HG03432 (cell line): Measurements from ENCODE around the gene CSRNP3.

Source experiments
- ATAC-seq: cut with Tn5 transposase; IDR thresholded peaks from one replicate; pipeline ENCODE4 v1.9.1; 2021; ENCODE audit warnings: mild to moderate bottlenecking, moderate library complexity; ENCODE audit not compliant: unreplicated experiment

Gene CSRNP3

GRCh38 chr2:165470361-165470760 lies 863 bp downstream of the CSRNP3 start:
- ATAC-seq: no peak

- ATAC-seq: no peak
Observed at GRCh38 chr2:165471349-165471950, 2.0 kb downstream of the CSRNP3 start.

GRCh38 chr2:165472922-165473321 lies 3.4 kb downstream of the CSRNP3 start:
- ATAC-seq: no peak

- no peak for ATAC-seq
Observed at GRCh38 chr2:165474619-165475276, 5.2 kb downstream of the CSRNP3 start.

GRCh38 chr2:165475277-165476004 lies 5.9 kb downstream of the CSRNP3 start:
- ATAC-seq: no peak

GRCh38 chr2:165479856-165480255 lies 10.4 kb downstream of the CSRNP3 start:
- ATAC-seq: no peak

GRCh38 chr2:165494573-165494972 lies 25.1 kb downstream of the CSRNP3 start:
- ATAC-seq: no peak

- ATAC-seq: no peak
Observed at GRCh38 chr2:165497659-165498317, 28.3 kb downstream of the CSRNP3 start.

GRCh38 chr2:165499131-165499530 lies 29.6 kb downstream of the CSRNP3 start:
- ATAC-seq: no peak

GRCh38 chr2:165500001-165500400 lies 30.5 kb downstream of the CSRNP3 start:
- no peak for ATAC-seq

GRCh38 chr2:165500816-165501215 lies 31.3 kb downstream of the CSRNP3 start:
- ATAC-seq: no peak

- ATAC-seq: no peak
Observed at GRCh38 chr2:165505514-165505913, 36.0 kb downstream of the CSRNP3 start.

- ATAC-seq: no peak
Observed at GRCh38 chr2:165508927-165509326, 39.4 kb downstream of the CSRNP3 start.

GRCh38 chr2:165513479-165513878 lies 44.0 kb downstream of the CSRNP3 start:
- ATAC-seq: no peak

GRCh38 chr2:165518611-165519010 lies 49.1 kb downstream of the CSRNP3 start:
- ATAC-seq: no peak

- no peak for ATAC-seq
Observed at GRCh38 chr2:165522719-165523118, 53.2 kb downstream of the CSRNP3 start.

- ATAC-seq: no peak
Observed at GRCh38 chr2:165524720-165525119, 55.2 kb downstream of the CSRNP3 start.

GRCh38 chr2:165528691-165529090 lies 59.2 kb downstream of the CSRNP3 start:
- peak; percentile 30 for ATAC-seq

- ATAC-seq: peak; percentile 78
Observed at GRCh38 chr2:165529130-165529529, 59.6 kb downstream of the CSRNP3 start.

- no peak for ATAC-seq
Observed at GRCh38 chr2:165533331-165533730, 63.8 kb downstream of the CSRNP3 start.

- ATAC-seq: no peak
Observed at GRCh38 chr2:165535471-165535870, 66.0 kb downstream of the CSRNP3 start.
